Body of pancreas (tissue), 4 donors: Measurements from ENCODE around the gene PPIL4.

ENCODE experiments used
- POLR2A ChIP-seq, 3 donors: fragments of 450-650 bp; IDR thresholded peaks; one replicate each; pipeline ENCODE4 v1.6.1; 2016; ENCODE audit warnings: antibody characterized with exemption in 3 of 3, mild to moderate bottlenecking in 2 of 3
- TF ChIP-seq, protein P1 (sequence below), 7 experiments: fragments of 450-650 bp in 4 of 7; fragments of 200-600 bp in 3 of 7; sonication (generic) in 3 of 7; IDR thresholded peaks; one replicate each; pipeline ENCODE4 v1.5.1; 2016 to 2019; ENCODE audit warnings: antibody characterized with exemption in 7 of 7

DNA sequence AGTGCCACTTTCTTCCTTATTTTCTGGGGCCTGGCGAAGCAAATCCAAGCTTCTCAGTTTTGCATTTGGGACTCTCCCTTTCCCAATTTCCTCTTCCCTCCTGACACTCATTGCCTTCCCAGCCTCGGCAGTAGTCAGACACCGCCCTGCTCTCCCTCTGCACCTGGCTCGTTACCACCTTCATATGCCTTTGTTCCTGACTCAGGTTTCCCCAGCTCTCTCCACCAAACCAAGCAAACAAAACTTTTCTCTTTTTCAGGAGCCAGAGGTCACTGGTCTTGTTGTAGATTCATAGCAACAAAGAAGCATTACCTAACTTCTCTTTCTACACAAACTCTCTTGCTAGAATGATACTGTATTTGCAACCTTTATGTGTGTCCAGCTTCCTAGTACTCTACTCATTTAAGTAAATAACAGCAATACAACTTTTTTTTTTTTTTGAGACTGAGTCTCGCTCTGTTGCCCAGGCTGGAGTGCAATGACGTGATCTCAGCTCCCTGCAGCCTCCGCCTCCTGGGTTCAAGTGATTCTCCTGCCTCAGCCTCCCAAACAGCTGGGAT, 52.0 kb downstream of the PPIL4 start:
- TF ChIP-seq, protein P1, sequence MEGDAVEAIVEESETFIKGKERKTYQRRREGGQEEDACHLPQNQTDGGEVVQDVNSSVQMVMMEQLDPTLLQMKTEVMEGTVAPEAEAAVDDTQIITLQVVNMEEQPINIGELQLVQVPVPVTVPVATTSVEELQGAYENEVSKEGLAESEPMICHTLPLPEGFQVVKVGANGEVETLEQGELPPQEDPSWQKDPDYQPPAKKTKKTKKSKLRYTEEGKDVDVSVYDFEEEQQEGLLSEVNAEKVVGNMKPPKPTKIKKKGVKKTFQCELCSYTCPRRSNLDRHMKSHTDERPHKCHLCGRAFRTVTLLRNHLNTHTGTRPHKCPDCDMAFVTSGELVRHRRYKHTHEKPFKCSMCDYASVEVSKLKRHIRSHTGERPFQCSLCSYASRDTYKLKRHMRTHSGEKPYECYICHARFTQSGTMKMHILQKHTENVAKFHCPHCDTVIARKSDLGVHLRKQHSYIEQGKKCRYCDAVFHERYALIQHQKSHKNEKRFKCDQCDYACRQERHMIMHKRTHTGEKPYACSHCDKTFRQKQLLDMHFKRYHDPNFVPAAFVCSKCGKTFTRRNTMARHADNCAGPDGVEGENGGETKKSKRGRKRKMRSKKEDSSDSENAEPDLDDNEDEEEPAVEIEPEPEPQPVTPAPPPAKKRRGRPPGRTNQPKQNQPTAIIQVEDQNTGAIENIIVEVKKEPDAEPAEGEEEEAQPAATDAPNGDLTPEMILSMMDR (IDR thresholded peaks at IDR 0.05) = no peak
- TF ChIP-seq POLR2A (IDR thresholded peaks at IDR 0.05) = no peak
